ENCODE measurements around the gene RAMP3. TPM values are rescaled to one million over a fixed set of nuclear protein-coding genes. Genes with fewer than 3 reads are reported as not detected.
"Not testable (repeated sequence)": the region's sequence is repeated elsewhere in the genome, so short reads cannot be mapped to it uniquely, and the experiment has no call there.

Gene RAMP3
- polyA plus RNA-seq, 2 of the 4 experiments (the other 2 are of a cell fraction) = not detected

DNA sequence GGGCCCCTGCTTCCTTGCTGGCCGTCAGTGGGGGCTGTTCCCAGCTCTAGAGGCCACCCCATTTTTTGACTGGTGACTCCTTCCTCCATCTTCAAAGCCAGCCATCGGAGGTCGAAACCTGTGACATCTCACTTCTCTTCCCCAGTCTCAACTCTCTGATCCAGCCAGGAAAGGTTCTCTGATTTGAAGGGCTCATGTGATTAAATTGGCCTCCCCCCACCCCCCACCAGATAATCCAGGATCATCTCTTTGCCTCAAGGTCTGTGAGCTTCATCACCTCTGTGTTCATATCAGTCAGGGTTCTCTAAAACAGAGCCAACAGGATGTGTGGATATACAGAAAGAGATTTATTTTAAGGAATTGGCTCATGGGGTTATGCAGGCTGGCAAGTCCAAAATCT is 5.6 kb upstream of the RAMP3 start:
- POLR2A ChIA-PET = no interaction called here
- 46% methylated on average over 3 of the region's 3 CpGs for WGBS (ENCODE audit: missing lambda C conversion rate)
- DNase-seq (ENCODE audit: low read depth in 1 of 2, low spot score in 1 of 2) (no peak), FAIRE-seq (no peak), ATAC-seq (no peak)
- Histone ChIP-seq H3K4me1 (0 out of 3 replicates have a peak, but pooled peaks cover 3% of the 10 kb centered on the region), H3K4me2 (no peak overlapping the region), H3K9me3 (no peaks in the 10 kb centered on the region), H3K27ac (no peak overlapping the region), H3K4me3 (no peak overlapping the region)
- TF ChIP-seq CBX2 (IDR thresholded peaks at IDR 0.05; ENCODE audit: borderline replicate concordance, low read depth) = no peak
- TF ChIP-seq CHD2 (IDR thresholded peaks at IDR 0.05; ENCODE audit: low read length, partially characterized antibody) = no peak
- TF ChIP-seq, protein P1, sequence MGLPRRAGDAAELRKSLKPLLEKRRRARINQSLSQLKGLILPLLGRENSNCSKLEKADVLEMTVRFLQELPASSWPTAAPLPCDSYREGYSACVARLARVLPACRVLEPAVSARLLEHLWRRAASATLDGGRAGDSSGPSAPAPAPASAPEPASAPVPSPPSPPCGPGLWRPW (IDR thresholded peaks at IDR 0.05) = no peak
- no peak for TF ChIP-seq MAZ (IDR thresholded peaks at IDR 0.05; ENCODE audit: borderline replicate concordance, low read depth, low read length)
- CTCF ChIA-PET = interaction anchor here (1.1 to 11.0 kb wide), 4 partner anchors 14 to 108 kb away, joined by 3 to 112 read pairs (median 6); no protein-coding TSS in a partner anchor

DNA sequence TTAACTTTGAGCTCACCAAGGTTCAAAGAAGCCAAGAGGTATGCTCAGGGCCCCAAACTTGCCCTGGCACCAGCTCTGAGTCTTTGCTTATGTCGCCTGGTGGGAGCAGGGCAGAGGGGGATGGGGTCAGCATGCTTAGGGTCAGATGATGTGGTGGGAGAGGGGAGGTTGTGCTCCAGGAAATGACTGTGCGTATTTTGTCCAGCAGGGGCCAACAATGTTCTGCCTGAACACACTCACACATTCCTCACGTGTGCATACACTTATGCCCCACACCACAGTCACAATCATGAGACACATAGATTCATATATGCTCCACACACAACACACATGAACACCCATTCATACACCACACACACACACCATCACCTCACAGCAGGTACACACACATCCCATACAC is 4.4 kb upstream of the RAMP3 start:
- no peak; a peak in 1 of 6 replicates for ATAC-seq
- TF ChIP-seq RNF2 (IDR thresholded peaks at IDR 0.05; ENCODE audit: borderline replicate concordance, low read depth) = no peak
- TF ChIP-seq, protein P1 (IDR thresholded peaks at IDR 0.05) = no peak
- no peak for TF ChIP-seq CBX8 (IDR thresholded peaks at IDR 0.05)
- TF ChIP-seq ESRRA (IDR thresholded peaks at IDR 0.05; ENCODE audit: borderline replicate concordance, low read length) = no peak
- TF ChIP-seq GATA3 (IDR thresholded peaks at IDR 0.05; ENCODE audit: borderline replicate concordance) = no peak
- TF ChIP-seq NR3C1 (IDR thresholded peaks at IDR 0.05) = no peak
- peak; percentile 32 for TF ChIP-seq MAFK (IDR thresholded peaks at IDR 0.05; ENCODE audit: partially characterized antibody)
- no peak for TF ChIP-seq SREBF2 (IDR thresholded peaks at IDR 0.05)
- no peak for TF ChIP-seq RARB (CRISPR knock-in tag; IDR thresholded peaks at IDR 0.05)
- peak; percentile 28; the same call in 1 of the 2 replicates for TF ChIP-seq NFE2L2 (conservative IDR thresholded peaks at IDR 0.05; ENCODE audit: low read length)
- no peak for TF ChIP-seq PHF8 (IDR thresholded peaks at IDR 0.05; ENCODE audit: borderline replicate concordance, low read depth)
- TF ChIP-seq TFCP2L1 (CRISPR knock-in tag; IDR thresholded peaks at IDR 0.05) = no peak
- no peak for TF ChIP-seq JUNB (IDR thresholded peaks at IDR 0.05)
- no peak for TF ChIP-seq ATOH8 (CRISPR knock-in tag; IDR thresholded peaks at IDR 0.05; ENCODE audit: low read depth)
- no peak for TF ChIP-seq CEBPB (IDR thresholded peaks at IDR 0.05)
- TF ChIP-seq REST (IDR thresholded peaks at IDR 0.05) = no peak
- TF ChIP-seq EHMT2 (IDR thresholded peaks at IDR 0.05; ENCODE audit: low read depth) = no peak
- WGBS (ENCODE audit: missing lambda C conversion rate) = 58% methylated on average over 3 of the region's 3 CpGs
- ChIA-PET POLR2A (no interaction called here), CTCF (interaction anchor here (0.7 to 11.0 kb wide), 8 partner anchors 8 to 701 kb away, joined by 3 to 112 read pairs (median 5); no protein-coding TSS in a partner anchor)
- 0 out of 3 replicates have a peak, but pooled peaks cover 6% of the 10 kb centered on the region for H3K4me1 ChIP-seq
- no peaks in the 10 kb centered on the region for H3K9me3 ChIP-seq
- no peak overlapping the region for H3K4me3 ChIP-seq
- FAIRE-seq = no peak
- H3K4me2 ChIP-seq = no peak overlapping the region
- peak in 1 of 2 experiments; percentile 20 for DNase-seq (ENCODE audit: low read depth in 1 of 2, low spot score in 1 of 2)
- H3K27ac ChIP-seq = no peak overlapping the region

DNA sequence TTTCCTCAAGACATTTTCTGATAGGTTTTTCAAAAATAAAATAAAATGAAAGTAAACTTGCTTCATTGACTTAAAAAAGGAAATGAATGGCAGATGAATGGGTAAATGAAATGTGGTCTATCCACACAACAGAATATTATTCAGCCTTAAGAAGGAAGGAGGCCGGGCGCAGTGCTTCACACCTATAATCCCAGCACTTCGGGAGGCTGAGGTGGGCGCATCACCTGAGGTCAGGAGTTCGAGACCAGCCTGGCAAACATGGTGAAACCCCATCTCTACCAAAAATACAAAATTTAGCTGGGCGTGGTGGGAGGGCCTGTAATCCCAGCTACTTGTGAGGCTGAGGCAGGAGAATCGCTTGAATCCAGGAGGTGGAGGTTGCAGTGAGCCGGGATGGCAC is 3.7 kb upstream of the RAMP3 start:
- H3K4me2 ChIP-seq; FAIRE-seq; H3K4me3 ChIP-seq; ATAC-seq; H3K4me1 ChIP-seq; DNase-seq (ENCODE audit: low read depth in 1 of 2, low spot score in 1 of 2); POLR2A ChIA-PET; H3K9me3 ChIP-seq; H3K27ac ChIP-seq: not testable (repeated sequence)
- 74% methylated on average over 8 of the region's 8 CpGs for WGBS (ENCODE audit: missing lambda C conversion rate)
- CTCF ChIA-PET = interaction anchor here (0.6 to 11.0 kb wide), 21 partner anchors 9 to 770 kb away, joined by 3 to 112 read pairs (median 4); no protein-coding TSS in a partner anchor

All from A549 (cell line).